H9 (cell line): ENCODE results near the gene NEURL1. TPM values are rescaled to one million over a fixed set of nuclear protein-coding genes. Genes with fewer than 3 reads are reported as not detected.
"Not testable (repeated sequence)": the region's sequence is repeated elsewhere in the genome, so short reads cannot be mapped to it uniquely, and the experiment has no call there.

Source experiments
- DNase-seq: peaks from one replicate; pipeline ENCODE4 v3.0.0-alpha.2; 2017
- H2AFZ ChIP-seq: one replicate; pipeline ENCODE4 v1.6.1; 2013; ENCODE audit warnings: mild to moderate bottlenecking, low read length, control low read depth, moderate library complexity
- H2AK5ac ChIP-seq: 2 replicates; pipeline ENCODE4 v1.6.1; 2013; ENCODE audit warnings: low read length, control low read depth, mixed read lengths; ENCODE audit not compliant: insufficient read length
- H2BK120ac ChIP-seq: one replicate; pipeline ENCODE4 v1.6.1; 2013; ENCODE audit warnings: low read depth, mild to moderate bottlenecking, low read length, control low read depth, inconsistent platforms; ENCODE audit not compliant: poor library complexity, severe bottlenecking
- H2BK12ac ChIP-seq: 2 replicates; pipeline ENCODE4 v1.6.1; 2013; ENCODE audit warnings: low read length, control low read depth, mixed read lengths, low read depth; ENCODE audit not compliant: insufficient read length
- H2BK15ac ChIP-seq: 2 replicates; pipeline ENCODE4 v1.6.1; 2013; ENCODE audit warnings: low read depth, low read length, control low read depth
- H2BK20ac ChIP-seq: one replicate; pipeline ENCODE4 v1.6.1; 2013; ENCODE audit warnings: low read depth, mild to moderate bottlenecking, low read length, control low read depth, inconsistent platforms; ENCODE audit not compliant: poor library complexity, severe bottlenecking
- H2BK5ac ChIP-seq: 2 replicates; pipeline ENCODE4 v1.6.1; 2013; ENCODE audit warnings: low read length, control low read depth, mixed read lengths; ENCODE audit not compliant: insufficient read length
- H3K14ac ChIP-seq: 2 replicates; pipeline ENCODE4 v1.6.1; 2013; ENCODE audit warnings: low read length, control low read depth; ENCODE audit not compliant: insufficient read depth
- H3K18ac ChIP-seq: 2 replicates; pipeline ENCODE4 v1.6.1; 2013; ENCODE audit warnings: low read depth, mild to moderate bottlenecking, mixed read lengths, low read length, control low read depth; ENCODE audit not compliant: insufficient read length
- H3K23ac ChIP-seq: 2 replicates; pipeline ENCODE4 v1.6.1; 2013; ENCODE audit warnings: low read length, control low read depth, mixed read lengths, low read depth; ENCODE audit not compliant: insufficient read length
- H3K23me2 ChIP-seq: 2 replicates; pipeline ENCODE4 v1.6.1; 2013; ENCODE audit warnings: low read depth, mild to moderate bottlenecking, mixed read lengths, low read length, control low read depth; ENCODE audit not compliant: insufficient read length, poor library complexity, severe bottlenecking
- H3K27ac ChIP-seq: 2 replicates; pipeline ENCODE4 v1.5.1; 2013; ENCODE audit warnings: low read length, control low read depth, mixed read lengths, low read depth; ENCODE audit not compliant: insufficient read length
- H3K27me3 ChIP-seq: 2 replicates; pipeline ENCODE4 v1.6.1; 2013; ENCODE audit warnings: low read length, control low read depth, inconsistent platforms; ENCODE audit not compliant: insufficient read depth
- H3K4ac ChIP-seq: 2 replicates; pipeline ENCODE4 v1.6.1; 2013; ENCODE audit warnings: low read depth, mild to moderate bottlenecking, control low read depth, inconsistent platforms, low read length, moderate library complexity
- H3K4me1 ChIP-seq: 2 replicates; pipeline ENCODE4 v1.6.1; 2013; ENCODE audit warnings: low read length, control low read depth, inconsistent platforms; ENCODE audit not compliant: insufficient read depth
- H3K4me2 ChIP-seq: 2 replicates; pipeline ENCODE4 v1.6.1; 2013; ENCODE audit warnings: low read length, control low read depth, mixed read lengths; ENCODE audit not compliant: insufficient read length, insufficient read depth
- H3K56ac ChIP-seq: 2 replicates; pipeline ENCODE4 v1.6.1; 2013; ENCODE audit warnings: low read depth, mild to moderate bottlenecking, mixed read lengths, low read length, control low read depth; ENCODE audit not compliant: insufficient read length
- H3K79me1 ChIP-seq: 2 replicates; pipeline ENCODE4 v1.6.1; 2013; ENCODE audit warnings: low read depth, mild to moderate bottlenecking, moderate library complexity, low read length, control low read depth, inconsistent platforms; ENCODE audit not compliant: insufficient read depth, poor library complexity, severe bottlenecking
- H3K79me2 ChIP-seq: 2 replicates; pipeline ENCODE4 v1.6.1; 2013; ENCODE audit warnings: low read length, control low read depth, inconsistent platforms; ENCODE audit not compliant: insufficient read depth
- H3K9ac ChIP-seq: 2 replicates; pipeline ENCODE4 v1.6.1; 2013; ENCODE audit warnings: low read length, control low read depth, mixed read lengths; ENCODE audit not compliant: insufficient read length; ENCODE audit errors: extremely low read depth
- H3K9me3 ChIP-seq: one replicate; pipeline ENCODE4 v1.6.1; 2013; ENCODE audit warnings: low read depth, low read length, inconsistent platforms; ENCODE audit not compliant: control insufficient read depth
- H3T11ph ChIP-seq: one replicate; pipeline ENCODE4 v1.6.1; 2013; ENCODE audit warnings: mild to moderate bottlenecking, low read length, control low read depth, inconsistent platforms
- H4K20me1 ChIP-seq: one replicate; pipeline ENCODE4 v1.6.1; 2013; ENCODE audit not compliant: control insufficient read depth, insufficient read length, insufficient read depth
- H4K5ac ChIP-seq: 2 replicates; pipeline ENCODE4 v1.6.1; 2013; ENCODE audit warnings: low read depth, mild to moderate bottlenecking, mixed read lengths, low read length, control low read depth; ENCODE audit not compliant: insufficient read length
- H4K8ac ChIP-seq: replicated peaks from 2 replicates; pipeline ENCODE4 v1.6.1; 2013; ENCODE audit warnings: low read length, control low read depth, mixed read lengths, low read depth; ENCODE audit not compliant: insufficient read length
- H4K91ac ChIP-seq: 2 replicates; pipeline ENCODE4 v1.6.1; 2013; ENCODE audit warnings: low read depth, mild to moderate bottlenecking, moderate library complexity, mixed read lengths, low read length, control low read depth; ENCODE audit not compliant: insufficient read length
- H3K27ac Mint-ChIP-seq, 3 experiments: 2 replicates in 2 of 3; 3 replicates in 1 of 3; pipeline ENCODE4 v1.8.0; 2020 to 2021; ENCODE audit warnings: mixed read lengths in 3 of 3, mild to moderate bottlenecking in 1 of 3, moderate library complexity in 1 of 3
- H3K27me3 Mint-ChIP-seq: 2 replicates; pipeline ENCODE4 v1.8.0; 2021; ENCODE audit warnings: low read depth, mild to moderate bottlenecking, moderate library complexity, mixed read lengths
- H3K36me3 Mint-ChIP-seq, 3 experiments: 2 replicates in 2 of 3; 3 replicates in 1 of 3; pipeline ENCODE4 v1.8.0; 2020 to 2021; ENCODE audit warnings: low read depth in 3 of 3, mixed read lengths in 3 of 3; ENCODE audit not compliant: insufficient read depth in 1 of 3
- H3K4me1 Mint-ChIP-seq, 2 experiments: 2 replicates each; pipeline ENCODE4 v1.8.0; 2020; ENCODE audit warnings: mixed read lengths in 2 of 2
- H3K4me3 Mint-ChIP-seq, 2 experiments: 2 replicates in 1 of 2; 3 replicates in 1 of 2; pipeline ENCODE4 v1.8.0; 2020 to 2021; ENCODE audit warnings: mild to moderate bottlenecking in 2 of 2, mixed read lengths in 2 of 2, moderate library complexity in 1 of 2
- H3K9me3 Mint-ChIP-seq, 2 experiments: 2 replicates in 1 of 2; 3 replicates in 1 of 2; pipeline ENCODE4 v1.8.0; 2020; ENCODE audit warnings: mild to moderate bottlenecking in 2 of 2, mixed read lengths in 2 of 2, moderate library complexity in 1 of 2
- CTCF ChIP-seq: fragments of 200-600 bp; sonication (generic); conservative IDR thresholded peaks from 3 replicates; pipeline ENCODE4 v1.8.0; 2021; ENCODE audit warnings: antibody characterized with exemption, mild to moderate bottlenecking
- WGBS: extraction: QIAGEN DNeasy Blood & Tissue Kit; methylation state at CpG from one replicate; pipeline ENCODE4 v1.1.7; 2013; ENCODE audit warnings: missing lambda C conversion rate, low lambda C conversion rate, mixed read lengths; ENCODE audit not compliant: insufficient read length; ENCODE audit errors: extremely low coverage; 5-methylcytosine and 5-hydroxymethylcytosine counted together
- total RNA-seq: library from RNA; stranded (reverse); gene quantifications from 2 replicates; pipeline ENCODE4 v1.2.1, GENCODE V29; 2021

Gene NEURL1
- total RNA-seq, 1 experiment from 2014 or later = 1.2 TPM

GRCh38 chr10:103632247-103632642 lies 138.7 kb downstream of the NEURL1 start:
- no peak overlapping the region for H4K5ac ChIP-seq
- no peak for TF ChIP-seq CTCF
- no CpG with 5 or more reads among the region's 7 CpGs for WGBS

GRCh38 chr10:103632871-103633270 lies 139.4 kb downstream of the NEURL1 start:
- not testable (repeated sequence) for H3K27me3 Mint-ChIP-seq

More at GRCh38 chr10:103632247-103632642, 138.7 kb downstream of the NEURL1 start:
- Mint-ChIP-seq H3K4me3 (no peak overlapping the region), H3K27ac (0 out of 7 replicates have a peak overlapping the region, but pooled peaks of 1 of the 3 experiments have one; percentile 27), H3K27me3 (no peaks in the 10 kb centered on the region; the same call in 1 of the 2 replicates), H3K9me3 (no peaks in the 10 kb centered on the region), H3K36me3 (peaks cover 0 to 2% (median 0%) of the 10 kb centered on the region in 3 experiments; a peak in 1 of 7 replicates), H3K4me1 (peaks cover 28 to 46% of the 10 kb centered on the region in 2 experiments)
- no peak overlapping the region for H2BK20ac ChIP-seq
- H3K27me3 ChIP-seq = no peaks in the 10 kb centered on the region
- no peak overlapping the region for H2BK15ac ChIP-seq
- H3K18ac ChIP-seq = no peak overlapping the region
- no peaks in the 10 kb centered on the region for H3K9me3 ChIP-seq
- H3K9ac ChIP-seq = no peak overlapping the region
- H2AFZ ChIP-seq = no peak overlapping the region
- no peak overlapping the region for H2AK5ac ChIP-seq
- peaks cover 5% of the 10 kb centered on the region; the same call in 1 of the 2 replicates for H3K4me1 ChIP-seq
- no peak overlapping the region for H3K23ac ChIP-seq
- no peak overlapping the region for H3K27ac ChIP-seq
- H4K8ac ChIP-seq = no peak overlapping the region
- DNase-seq = no peak
- H2BK120ac ChIP-seq = no peak overlapping the region
- no peak overlapping the region; the same call in 1 of the 2 replicates for H3K14ac ChIP-seq
- H3K79me1 ChIP-seq = no peaks in the 10 kb centered on the region
- H4K91ac ChIP-seq = no peak overlapping the region
- no peak overlapping the region for H3K56ac ChIP-seq
- no peak overlapping the region for H3T11ph ChIP-seq
- H2BK12ac ChIP-seq = no peak overlapping the region
- H2BK5ac ChIP-seq = no peak overlapping the region
- no peaks in the 10 kb centered on the region for H3K23me2 ChIP-seq
- H4K20me1 ChIP-seq = no peaks in the 10 kb centered on the region
- H3K4me2 ChIP-seq = no peak overlapping the region
- H3K4ac ChIP-seq = no peak overlapping the region
- no peaks in the 10 kb centered on the region for H3K79me2 ChIP-seq

More at GRCh38 chr10:103632871-103633270, 139.4 kb downstream of the NEURL1 start:
- not testable (repeated sequence) for H2AFZ ChIP-seq, H3K4me2 ChIP-seq, H2BK20ac ChIP-seq, H3K23ac ChIP-seq, H3K14ac ChIP-seq, H3K4ac ChIP-seq, H2BK12ac ChIP-seq, H2AK5ac ChIP-seq, H3T11ph ChIP-seq, H3K23me2 ChIP-seq, H3K79me1 ChIP-seq, H3K79me2 ChIP-seq, H3K56ac ChIP-seq, H4K5ac ChIP-seq, DNase-seq, H4K20me1 ChIP-seq, H2BK15ac ChIP-seq, H3K36me3 Mint-ChIP-seq, H3K9ac ChIP-seq, H3K27me3 ChIP-seq, H4K8ac ChIP-seq, H3K4me3 Mint-ChIP-seq, H2BK5ac ChIP-seq, H3K9me3 Mint-ChIP-seq, H2BK120ac ChIP-seq, H3K9me3 ChIP-seq, H4K91ac ChIP-seq, H3K27ac ChIP-seq
- Histone ChIP-seq H3K4me1 (peaks cover 10% of the 10 kb centered on the region; the same call in 1 of the 2 replicates), H3K18ac (peak overlapping the region; percentile 25)
- Mint-ChIP-seq H3K27ac (peak overlapping the region in 2 of 3 experiments; percentile 44 to 88; a peak in 1 of 7 replicates), H3K4me1 (peaks cover 34 to 52% of the 10 kb centered on the region in 2 experiments)
- no CpG with 5 or more reads among the region's 6 CpGs for WGBS
